K562 (cell line): ENCODE data around the gene SLC8A2. TPM values are rescaled to one million over a fixed set of nuclear protein-coding genes. Genes with fewer than 3 reads are reported as not detected.

ENCODE experiments used
- BHLHE40 ChIP-seq: IDR thresholded peaks from 2 replicates; pipeline ENCODE4 v1.6.1; 2011; ENCODE audit warnings: low read length, improper control_type of control experiment
- BRF1 ChIP-seq: IDR thresholded peaks from 3 replicates; pipeline ENCODE4 v1.6.1; 2011; ENCODE audit warnings: borderline replicate concordance, mild to moderate bottlenecking; ENCODE audit not compliant: insufficient read length; ENCODE audit errors: extremely low read depth
- CCNT2 ChIP-seq: IDR thresholded peaks from 2 replicates; pipeline ENCODE4 v1.6.1; 2011; ENCODE audit warnings: borderline replicate concordance, low read depth, mild to moderate bottlenecking, moderate library complexity, mixed read lengths, low read length; ENCODE audit not compliant: insufficient read length; ENCODE audit errors: extremely low read depth
- DDX20 ChIP-seq: fragments of 450-650 bp; IDR thresholded peaks from 2 replicates; pipeline ENCODE4 v1.6.1; 2016; ENCODE audit warnings: missing genetic modification characterization, low read depth, mild to moderate bottlenecking, missing compliant biosample characterization, moderate library complexity
- HCFC1 ChIP-seq: IDR thresholded peaks from 2 replicates; pipeline ENCODE4 v1.6.1; 2012; ENCODE audit warnings: low read depth, low read length, improper control_type of control experiment
- L3MBTL2 ChIP-seq: fragments of 450-650 bp; IDR thresholded peaks from 2 replicates; pipeline ENCODE4 v1.6.1; 2016; ENCODE audit warnings: mild to moderate bottlenecking, moderate library complexity
- MEF2D ChIP-seq: conservative IDR thresholded peaks from 2 replicates; pipeline ENCODE4 v1.6.1; 2016; ENCODE audit warnings: low read depth, missing genetic modification characterization, missing compliant biosample characterization
- PHB2 ChIP-seq: fragments of 450-650 bp; IDR thresholded peaks from 2 replicates; pipeline ENCODE4 v1.6.1; 2017; ENCODE audit warnings: low read depth
- PHF20 ChIP-seq: fragments of 450-650 bp; IDR thresholded peaks from 2 replicates; pipeline ENCODE4 v1.6.1; 2018; ENCODE audit not compliant: partially characterized antibody
- RBM14 ChIP-seq: fragments of 200-400 bp; formaldehyde crosslinking; IDR thresholded peaks from 2 replicates; pipeline ENCODE4 v1.6.1; 2018; ENCODE audit warnings: low read depth, mild to moderate bottlenecking, low read length, moderate library complexity, borderline replicate concordance; ENCODE audit not compliant: insufficient read depth
- STAT5A ChIP-seq: IDR thresholded peaks from 2 replicates; pipeline ENCODE4 v1.6.1; 2012; ENCODE audit warnings: low read length, inconsistent platforms, borderline replicate concordance
- TFAM ChIP-seq: fragments of 250-450 bp; sonication (Bioruptor Pico); conservative IDR thresholded peaks from 2 replicates; pipeline ENCODE4 v1.5.0; 2021; ENCODE audit warnings: mild to moderate bottlenecking, moderate library complexity
- TFAP4 ChIP-seq: sonication (generic); formaldehyde crosslinking; IDR thresholded peaks from 2 replicates; pipeline ENCODE4 v1.8.0; 2022; ENCODE audit warnings: missing genetic modification reagents, mild to moderate bottlenecking, moderate library complexity, borderline replicate concordance
- TGIF2 ChIP-seq: sonication (generic); formaldehyde crosslinking; IDR thresholded peaks from 2 replicates; pipeline ENCODE4 v1.8.1; 2022; ENCODE audit warnings: mild to moderate bottlenecking, missing genetic modification reagents, moderate library complexity
- ZBTB7A ChIP-seq: IDR thresholded peaks from 2 replicates; pipeline ENCODE4 v1.6.1; 2011; ENCODE audit warnings: low read depth, mild to moderate bottlenecking, low read length, moderate library complexity, borderline replicate concordance; ENCODE audit not compliant: control insufficient read depth
- ZNF347 ChIP-seq: fragments of 450-650 bp; formaldehyde crosslinking; IDR thresholded peaks from 2 replicates; pipeline ENCODE4 v1.4.0; 2020; ENCODE audit warnings: low read depth, mild to moderate bottlenecking, moderate library complexity
- polyA plus RNA-seq, 8 experiments: library from polyadenylated mRNA; depleted of rRNA in 4 of 8; stranded (reverse) in 5 of 8; unstranded in 3 of 8; fragments of >200 nt; fragmentation: Nextera tagmentation in 2 of 8; fragmentation: Illumina TruSeq in 1 of 8; extraction: Ambion mirVana in 2 of 8; extraction: Trizol in 1 of 8; gene quantifications; 2 replicates each; pipeline versions ENCODE4 v1.2.1 to v1.2.3, GENCODE V29; 2011 to 2014; ENCODE audit warnings: inconsistent platforms in 1 of 8, missing spikeins in 1 of 8
- total RNA-seq, 7 experiments: library from RNA; depleted of rRNA in 6 of 7; stranded (reverse); fragments of >200 nt in 6 of 7; fragmentation: Illumina TruSeq in 2 of 7; extraction: Trizol in 2 of 7; gene quantifications; 2 replicates each; pipeline versions ENCODE4 v1.2.1 to v1.2.3, GENCODE V29; 2011 to 2021; ENCODE audit warnings: low replicate concordance in 1 of 7
- TF ChIP-seq, protein P1 (sequence below): fragments of 450-650 bp; conservative IDR thresholded peaks from 2 replicates; pipeline ENCODE4 v1.6.1; 2016; ENCODE audit warnings: missing genetic modification characterization, low read depth, mild to moderate bottlenecking, missing compliant biosample characterization, moderate library complexity
- TF ChIP-seq, protein P2 (sequence below): sonication (generic); formaldehyde crosslinking; IDR thresholded peaks from 2 replicates; pipeline ENCODE4 v1.8.1; 2023; ENCODE audit warnings: mild to moderate bottlenecking, missing genetic modification reagents
- TF ChIP-seq, protein P3 (sequence below), 3 experiments: fragments of 200-800 bp in 1 of 3; fragments of 250-450 bp in 1 of 3; fragments of 450-650 bp in 1 of 3; sonication (Bioruptor Pico) in 1 of 3; sonication (Bioruptor generic) in 1 of 3; formaldehyde crosslinking in 1 of 3; IDR thresholded peaks; 2 replicates each; pipeline versions ENCODE4 v1.6.1 to v1.8.0; 2016 to 2022; ENCODE audit warnings: mild to moderate bottlenecking in 2 of 3, missing genetic modification characterization in 2 of 3, missing compliant biosample characterization in 1 of 3, moderate library complexity in 1 of 3

The SLC8A2 gene
- total and polyA plus RNA-seq, 9 of the 15 experiments (the other 6 are each of a cell fraction or from before 2014, with no cell fraction given): 0.07 to 0.66 (median 0.24) TPM; not detected in 3

GRCh38 chr19:47445937-47446402, 25.7 kb downstream of the SLC8A2 start (continued):
- TF ChIP-seq, protein P1, sequence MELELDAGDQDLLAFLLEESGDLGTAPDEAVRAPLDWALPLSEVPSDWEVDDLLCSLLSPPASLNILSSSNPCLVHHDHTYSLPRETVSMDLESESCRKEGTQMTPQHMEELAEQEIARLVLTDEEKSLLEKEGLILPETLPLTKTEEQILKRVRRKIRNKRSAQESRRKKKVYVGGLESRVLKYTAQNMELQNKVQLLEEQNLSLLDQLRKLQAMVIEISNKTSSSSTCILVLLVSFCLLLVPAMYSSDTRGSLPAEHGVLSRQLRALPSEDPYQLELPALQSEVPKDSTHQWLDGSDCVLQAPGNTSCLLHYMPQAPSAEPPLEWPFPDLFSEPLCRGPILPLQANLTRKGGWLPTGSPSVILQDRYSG (tag): no peak
- TF ChIP-seq TFAP4 (CRISPR knock-in tag) (peak; percentile 1; the same call in 1 of the 2 replicates), PHF20 (no peak), DDX20 (tag) (no peak), ZNF347 (CRISPR knock-in tag) (no peak), MEF2D (tag) (no peak), BHLHE40 (no peak), RBM14 (no peak), L3MBTL2 (no peak), CCNT2 (no peak), BRF1 (no peak), STAT5A (no peak), HCFC1 (no peak), TGIF2 (CRISPR knock-in tag) (no peak), PHB2 (no peak), ZBTB7A (peak; percentile 31; the same call in 1 of the 2 replicates), TFAM (CRISPR knock-in tag) (no peak)
- TF ChIP-seq, protein P2, sequence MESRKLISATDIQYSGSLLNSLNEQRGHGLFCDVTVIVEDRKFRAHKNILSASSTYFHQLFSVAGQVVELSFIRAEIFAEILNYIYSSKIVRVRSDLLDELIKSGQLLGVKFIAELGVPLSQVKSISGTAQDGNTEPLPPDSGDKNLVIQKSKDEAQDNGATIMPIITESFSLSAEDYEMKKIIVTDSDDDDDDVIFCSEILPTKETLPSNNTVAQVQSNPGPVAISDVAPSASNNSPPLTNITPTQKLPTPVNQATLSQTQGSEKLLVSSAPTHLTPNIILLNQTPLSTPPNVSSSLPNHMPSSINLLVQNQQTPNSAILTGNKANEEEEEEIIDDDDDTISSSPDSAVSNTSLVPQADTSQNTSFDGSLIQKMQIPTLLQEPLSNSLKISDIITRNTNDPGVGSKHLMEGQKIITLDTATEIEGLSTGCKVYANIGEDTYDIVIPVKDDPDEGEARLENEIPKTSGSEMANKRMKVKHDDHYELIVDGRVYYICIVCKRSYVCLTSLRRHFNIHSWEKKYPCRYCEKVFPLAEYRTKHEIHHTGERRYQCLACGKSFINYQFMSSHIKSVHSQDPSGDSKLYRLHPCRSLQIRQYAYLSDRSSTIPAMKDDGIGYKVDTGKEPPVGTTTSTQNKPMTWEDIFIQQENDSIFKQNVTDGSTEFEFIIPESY (CRISPR knock-in tag): no peak
- TF ChIP-seq, protein P3, sequence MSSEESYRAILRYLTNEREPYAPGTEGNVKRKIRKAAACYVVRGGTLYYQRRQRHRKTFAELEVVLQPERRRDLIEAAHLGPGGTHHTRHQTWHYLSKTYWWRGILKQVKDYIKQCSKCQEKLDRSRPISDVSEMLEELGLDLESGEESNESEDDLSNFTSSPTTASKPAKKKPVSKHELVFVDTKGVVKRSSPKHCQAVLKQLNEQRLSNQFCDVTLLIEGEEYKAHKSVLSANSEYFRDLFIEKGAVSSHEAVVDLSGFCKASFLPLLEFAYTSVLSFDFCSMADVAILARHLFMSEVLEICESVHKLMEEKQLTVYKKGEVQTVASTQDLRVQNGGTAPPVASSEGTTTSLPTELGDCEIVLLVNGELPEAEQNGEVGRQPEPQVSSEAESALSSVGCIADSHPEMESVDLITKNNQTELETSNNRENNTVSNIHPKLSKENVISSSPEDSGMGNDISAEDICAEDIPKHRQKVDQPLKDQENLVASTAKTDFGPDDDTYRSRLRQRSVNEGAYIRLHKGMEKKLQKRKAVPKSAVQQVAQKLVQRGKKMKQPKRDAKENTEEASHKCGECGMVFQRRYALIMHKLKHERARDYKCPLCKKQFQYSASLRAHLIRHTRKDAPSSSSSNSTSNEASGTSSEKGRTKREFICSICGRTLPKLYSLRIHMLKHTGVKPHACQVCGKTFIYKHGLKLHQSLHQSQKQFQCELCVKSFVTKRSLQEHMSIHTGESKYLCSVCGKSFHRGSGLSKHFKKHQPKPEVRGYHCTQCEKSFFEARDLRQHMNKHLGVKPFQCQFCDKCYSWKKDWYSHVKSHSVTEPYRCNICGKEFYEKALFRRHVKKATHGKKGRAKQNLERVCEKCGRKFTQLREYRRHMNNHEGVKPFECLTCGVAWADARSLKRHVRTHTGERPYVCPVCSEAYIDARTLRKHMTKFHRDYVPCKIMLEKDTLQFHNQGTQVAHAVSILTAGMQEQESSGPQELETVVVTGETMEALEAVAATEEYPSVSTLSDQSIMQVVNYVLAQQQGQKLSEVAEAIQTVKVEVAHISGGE (CRISPR knock-in tag; IDR thresholded peaks at IDR 0.05): no peak
